Glomerular endothelial cell (primary cell): ENCODE measurements around the gene KLHL8. TPM values are rescaled to one million over a fixed set of nuclear protein-coding genes. Genes with fewer than 3 reads are reported as not detected.
"Not testable (repeated sequence)": the region's sequence is repeated elsewhere in the genome, so short reads cannot be mapped to it uniquely, and the experiment has no call there.

ENCODE experiments used
- DNase-seq: peaks from one replicate; pipeline ENCODE4 v3.0.0-alpha.2; 2011; ENCODE audit warnings: low read depth, low spot score; ENCODE audit errors: extremely low read depth
- total RNA-seq: library from RNA; depleted of rRNA; stranded (reverse); fragments of >200 nt; gene quantifications from 2 replicates; pipeline ENCODE4 v1.2.3, GENCODE V29; 2015

Gene KLHL8
- total RNA-seq, 1 donor from 2014 or later, result 5.1 TPM

GRCh38 chr4:87180767-87181166 lies 39.7 kb downstream of the KLHL8 start:
- DNase-seq, result no peak

- no peak for DNase-seq
These were observed 40.7 kb downstream of the KLHL8 start for GRCh38 chr4:87179751-87180150.

GRCh38 chr4:87174672-87175071 lies 45.7 kb downstream of the KLHL8 start:
- no peak for DNase-seq

GRCh38 chr4:87171944-87172343 lies 48.5 kb downstream of the KLHL8 start:
- no peak for DNase-seq

GRCh38 chr4:87166296-87166854 lies 54.0 kb downstream of the KLHL8 start:
- no peak for DNase-seq

- no peak for DNase-seq
These were observed 54.5 kb downstream of the KLHL8 start for GRCh38 chr4:87165892-87166291.

GRCh38 chr4:87153078-87153870 lies 67.1 kb downstream of the KLHL8 start:
- no peak for DNase-seq

GRCh38 chr4:87152310-87153041 lies 67.9 kb downstream of the KLHL8 start:
- no peak for DNase-seq

GRCh38 chr4:87151730-87152129 lies 68.7 kb downstream of the KLHL8 start:
- DNase-seq, result no peak

GRCh38 chr4:87150498-87151261 lies 69.7 kb downstream of the KLHL8 start:
- peak; percentile 50 for DNase-seq

- DNase-seq, result no peak
These were observed 73.3 kb downstream of the KLHL8 start for GRCh38 chr4:87147116-87147515.

- DNase-seq, result not testable (repeated sequence)
These were observed 74.5 kb downstream of the KLHL8 start for GRCh38 chr4:87145934-87146333.

GRCh38 chr4:87144356-87144755 lies 76.1 kb downstream of the KLHL8 start:
- no peak for DNase-seq

GRCh38 chr4:87141428-87141827 lies 79.0 kb downstream of the KLHL8 start:
- DNase-seq, result no peak

GRCh38 chr4:87134122-87134521 lies 86.3 kb downstream of the KLHL8 start:
- DNase-seq, result no peak

- DNase-seq, result no peak
These were observed 87.2 kb downstream of the KLHL8 start for GRCh38 chr4:87133183-87133582.

GRCh38 chr4:87132035-87132434 lies 88.4 kb downstream of the KLHL8 start:
- DNase-seq, result no peak

GRCh38 chr4:87130985-87131703 lies 89.3 kb downstream of the KLHL8 start:
- no peak for DNase-seq

GRCh38 chr4:87129681-87130080 lies 90.7 kb downstream of the KLHL8 start:
- no peak for DNase-seq

- DNase-seq, result no peak
These were observed 92.3 kb downstream of the KLHL8 start for GRCh38 chr4:87128006-87128705.
